GM12875 (cell line): ENCODE data around the gene BMP15.

Experiments used
- H3K4me3 ChIP-seq: one replicate; pipeline ENCODE4 v1.5.1; 2011; ENCODE audit warnings: low read depth, low read length, control low read depth
- TF ChIP-seq, protein P1 (sequence below): IDR thresholded peaks from 2 replicates; pipeline ENCODE4 v1.5.1; 2011; ENCODE audit warnings: low read depth, mild to moderate bottlenecking, control low read depth, inconsistent platforms, low read length, moderate library complexity, borderline replicate concordance; ENCODE audit not compliant: insufficient read depth

Gene BMP15

DNA sequence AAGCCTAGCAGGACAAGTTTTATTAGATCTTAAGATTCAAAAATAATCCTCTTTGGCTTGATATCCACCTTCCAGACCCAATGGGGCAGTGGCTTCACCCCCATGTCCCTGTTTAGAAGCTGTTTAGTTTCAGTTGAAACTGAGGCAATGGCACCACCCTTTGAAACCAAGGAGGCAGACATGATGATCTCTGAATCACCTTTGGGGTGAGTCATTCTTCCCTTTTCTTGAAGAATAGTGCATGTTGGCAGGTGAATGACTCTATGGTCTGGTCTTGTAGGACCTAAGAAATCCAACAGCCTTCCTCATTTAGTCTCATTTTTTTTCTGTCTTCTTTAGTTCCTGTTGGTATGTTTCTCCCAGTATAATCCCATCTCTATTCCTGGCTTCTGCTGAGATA, 29.5 kb upstream of the BMP15 start:
- H3K4me3 ChIP-seq = no peak overlapping the region
- TF ChIP-seq, protein P1, sequence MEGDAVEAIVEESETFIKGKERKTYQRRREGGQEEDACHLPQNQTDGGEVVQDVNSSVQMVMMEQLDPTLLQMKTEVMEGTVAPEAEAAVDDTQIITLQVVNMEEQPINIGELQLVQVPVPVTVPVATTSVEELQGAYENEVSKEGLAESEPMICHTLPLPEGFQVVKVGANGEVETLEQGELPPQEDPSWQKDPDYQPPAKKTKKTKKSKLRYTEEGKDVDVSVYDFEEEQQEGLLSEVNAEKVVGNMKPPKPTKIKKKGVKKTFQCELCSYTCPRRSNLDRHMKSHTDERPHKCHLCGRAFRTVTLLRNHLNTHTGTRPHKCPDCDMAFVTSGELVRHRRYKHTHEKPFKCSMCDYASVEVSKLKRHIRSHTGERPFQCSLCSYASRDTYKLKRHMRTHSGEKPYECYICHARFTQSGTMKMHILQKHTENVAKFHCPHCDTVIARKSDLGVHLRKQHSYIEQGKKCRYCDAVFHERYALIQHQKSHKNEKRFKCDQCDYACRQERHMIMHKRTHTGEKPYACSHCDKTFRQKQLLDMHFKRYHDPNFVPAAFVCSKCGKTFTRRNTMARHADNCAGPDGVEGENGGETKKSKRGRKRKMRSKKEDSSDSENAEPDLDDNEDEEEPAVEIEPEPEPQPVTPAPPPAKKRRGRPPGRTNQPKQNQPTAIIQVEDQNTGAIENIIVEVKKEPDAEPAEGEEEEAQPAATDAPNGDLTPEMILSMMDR = no peak

DNA sequence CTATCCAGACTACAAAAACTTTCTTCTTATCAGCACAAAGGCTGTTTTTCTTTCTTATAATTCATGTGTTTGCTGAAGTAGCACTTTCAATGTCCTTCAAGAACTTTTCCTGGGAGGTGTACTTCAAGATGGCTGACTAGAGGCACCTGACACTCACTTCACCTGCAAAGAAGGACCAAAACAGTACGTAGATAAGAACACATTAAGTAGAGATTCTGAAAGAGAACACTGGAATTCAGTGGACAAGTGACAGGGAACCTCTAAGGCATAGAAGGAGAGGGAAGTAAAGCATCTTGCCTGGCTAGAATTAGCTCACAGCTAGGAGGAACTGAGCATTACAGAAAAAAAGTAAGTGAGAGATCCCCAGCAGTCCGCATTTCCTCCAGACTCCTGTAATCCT, 21.7 kb upstream of the BMP15 start:
- H3K4me3 ChIP-seq = no peak overlapping the region
- TF ChIP-seq, protein P1 = no peak

DNA sequence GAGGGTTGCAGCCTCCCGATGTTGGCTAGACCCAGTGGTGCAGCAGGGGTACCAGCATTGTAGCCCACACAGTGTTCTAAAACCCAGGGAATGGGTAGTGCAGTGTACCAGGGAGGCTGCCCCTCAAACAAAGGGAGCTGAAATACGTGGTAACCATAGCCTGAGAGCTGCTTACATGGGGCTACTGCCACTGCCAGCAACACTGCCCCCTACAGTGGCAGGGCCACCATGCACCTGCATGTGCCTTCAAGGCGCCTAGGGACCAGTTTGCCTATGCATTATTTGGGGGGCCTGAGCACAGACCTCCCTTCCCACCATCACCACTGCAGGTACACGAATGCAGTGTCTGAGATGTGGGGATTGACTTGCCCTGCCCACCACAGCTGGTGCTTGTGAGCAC, 21.0 kb upstream of the BMP15 start:
- TF ChIP-seq, protein P1 = 0 out of 2 replicates have a peak, but pooled peaks have one; percentile 3
- no peak overlapping the region for H3K4me3 ChIP-seq

DNA sequence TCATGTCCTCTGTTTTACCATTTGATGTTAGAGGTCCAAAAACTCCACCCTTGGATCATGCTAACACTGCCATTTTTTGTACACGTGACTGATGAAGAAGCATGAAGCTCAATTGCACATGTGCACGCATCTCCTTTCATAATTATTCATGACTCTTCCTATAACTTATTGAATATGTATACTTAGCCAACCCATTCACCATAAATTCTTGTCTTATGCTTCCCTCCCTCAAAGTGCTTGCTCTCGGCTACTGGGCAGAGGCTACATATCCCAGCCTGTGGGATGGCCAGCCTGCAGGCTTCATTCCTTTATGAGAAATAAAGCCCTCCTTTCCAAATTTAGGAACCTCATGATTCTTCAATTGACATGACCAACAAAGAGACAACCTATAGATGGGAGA, 17.5 kb upstream of the BMP15 start:
- TF ChIP-seq, protein P1 = no peak
- no peak overlapping the region for H3K4me3 ChIP-seq

DNA sequence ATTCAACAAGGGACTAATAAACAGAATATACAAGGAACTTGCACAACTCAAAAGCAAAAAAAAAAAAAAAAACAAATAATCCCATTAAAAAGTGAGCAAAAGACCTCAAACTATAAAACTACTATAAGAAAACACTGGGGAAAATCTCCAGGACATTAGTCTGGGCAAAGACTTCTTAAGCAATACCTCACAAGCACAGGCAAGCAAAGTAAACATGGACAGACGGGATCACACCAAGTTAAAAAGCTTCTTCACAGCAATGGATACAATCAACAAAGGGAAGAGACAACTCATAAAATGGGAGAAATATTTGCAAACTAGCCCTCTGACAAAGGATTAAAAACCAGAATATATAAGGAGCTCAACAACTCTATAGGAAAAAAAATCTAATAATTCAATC, 17.1 kb upstream of the BMP15 start:
- TF ChIP-seq, protein P1 = no peak
- no peak overlapping the region for H3K4me3 ChIP-seq

DNA sequence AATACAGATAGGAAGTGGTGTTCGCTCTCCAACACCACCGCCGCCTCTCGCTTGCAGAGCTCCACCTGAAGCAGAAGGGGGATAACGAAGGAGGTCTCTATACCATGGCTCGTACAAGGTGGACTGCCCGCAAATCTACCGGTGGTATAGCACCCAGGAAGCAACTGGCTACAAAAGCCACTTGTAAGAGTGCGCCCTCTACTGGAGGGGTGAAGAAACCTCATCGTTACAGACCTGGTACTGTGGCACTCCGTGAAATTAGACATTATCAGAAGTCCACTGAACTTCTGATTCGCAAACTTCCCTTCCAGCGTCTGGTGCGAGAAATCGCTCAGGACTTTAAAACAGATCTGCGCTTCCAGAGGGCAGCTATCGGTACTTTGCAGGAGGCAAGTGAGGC, 5.2 kb upstream of the BMP15 start:
- TF ChIP-seq, protein P1 = peak; percentile 39; the same call in 1 of the 2 replicates
- H3K4me3 ChIP-seq = no peak overlapping the region

DNA sequence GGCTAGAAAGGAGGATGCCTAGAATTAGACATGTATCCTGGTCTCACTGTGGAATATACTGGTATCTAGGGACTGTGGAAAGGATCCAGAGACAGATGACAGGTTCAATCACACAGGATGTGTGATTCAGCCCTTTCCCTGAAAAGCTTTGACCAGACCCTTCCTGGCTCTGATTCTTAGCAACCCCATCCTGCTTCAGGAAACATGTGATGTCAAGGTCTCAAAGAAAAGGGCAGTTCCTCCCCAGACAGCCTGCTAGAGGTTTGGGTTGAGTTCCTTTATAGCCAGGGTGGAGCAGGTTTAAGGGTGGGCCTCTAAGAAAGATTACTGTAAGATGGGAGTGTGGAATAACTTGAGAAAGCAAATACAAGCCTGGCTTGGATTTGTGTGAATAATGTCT, 3.0 kb downstream of the BMP15 start:
- no peak overlapping the region for H3K4me3 ChIP-seq
- TF ChIP-seq, protein P1 = no peak
